HS-27A (cell line): Measurements from ENCODE around the gene DKKL1.

Experiments
- DNase-seq: peaks from one replicate; pipeline ENCODE4 v3.0.0-alpha.2; 2012; ENCODE audit warnings: low read depth, missing footprints

DKKL1 gene

GRCh38 chr19:49338023-49338677 lies 25.5 kb upstream of the DKKL1 start:
- DNase-seq: no peak

GRCh38 chr19:49338691-49339300 lies 24.9 kb upstream of the DKKL1 start:
- no peak for DNase-seq

GRCh38 chr19:49339301-49340068 lies 24.2 kb upstream of the DKKL1 start:
- DNase-seq: peak; percentile 95

GRCh38 chr19:49340069-49340864 lies 23.4 kb upstream of the DKKL1 start:
- DNase-seq: peak; percentile 73

- no peak for DNase-seq
Observed at GRCh38 chr19:49340865-49341718, 22.6 kb upstream of the DKKL1 start.

DNA sequence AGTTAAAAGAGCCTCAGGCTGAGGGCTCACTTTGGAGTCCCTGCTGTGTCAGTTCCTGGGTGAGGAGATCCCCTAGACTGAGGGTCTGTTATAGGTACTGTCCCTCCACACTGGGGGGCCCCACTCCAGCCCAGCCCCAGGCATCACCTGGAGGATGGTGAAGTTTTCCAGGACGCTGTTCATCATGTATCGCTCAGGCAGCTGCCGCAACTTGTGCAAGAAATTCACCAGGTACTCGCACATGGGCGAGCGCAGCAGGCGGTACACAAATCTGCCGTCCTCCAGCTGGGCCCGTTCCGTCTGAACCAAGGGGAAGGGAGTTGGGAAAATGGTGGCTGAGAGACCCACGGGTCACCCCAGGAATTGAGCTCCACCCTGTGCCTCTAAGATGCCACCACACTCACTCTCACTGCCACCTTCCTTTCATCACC lies 21.4 kb upstream of the DKKL1 start:
- no peak for DNase-seq

DNA sequence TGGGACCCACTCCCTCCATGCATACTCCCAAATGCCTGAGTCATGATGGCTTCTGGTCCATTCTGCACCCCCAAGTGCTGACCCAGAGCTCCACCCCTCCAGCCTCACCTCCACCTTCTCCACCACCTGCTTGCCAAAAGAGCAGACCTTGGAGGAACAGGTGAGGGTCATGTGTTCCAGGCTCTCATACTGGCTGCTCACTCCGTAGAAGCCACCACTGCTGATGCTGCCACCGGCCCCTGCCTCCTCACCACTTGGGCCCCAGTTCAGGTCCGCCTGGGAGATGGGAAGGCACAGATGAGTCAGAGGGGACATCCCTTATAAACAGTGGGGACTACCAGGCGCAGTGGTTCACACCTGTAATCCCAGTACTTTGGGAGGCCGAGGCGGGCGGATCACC lies 20.6 kb upstream of the DKKL1 start:
- DNase-seq: no peak

DNA sequence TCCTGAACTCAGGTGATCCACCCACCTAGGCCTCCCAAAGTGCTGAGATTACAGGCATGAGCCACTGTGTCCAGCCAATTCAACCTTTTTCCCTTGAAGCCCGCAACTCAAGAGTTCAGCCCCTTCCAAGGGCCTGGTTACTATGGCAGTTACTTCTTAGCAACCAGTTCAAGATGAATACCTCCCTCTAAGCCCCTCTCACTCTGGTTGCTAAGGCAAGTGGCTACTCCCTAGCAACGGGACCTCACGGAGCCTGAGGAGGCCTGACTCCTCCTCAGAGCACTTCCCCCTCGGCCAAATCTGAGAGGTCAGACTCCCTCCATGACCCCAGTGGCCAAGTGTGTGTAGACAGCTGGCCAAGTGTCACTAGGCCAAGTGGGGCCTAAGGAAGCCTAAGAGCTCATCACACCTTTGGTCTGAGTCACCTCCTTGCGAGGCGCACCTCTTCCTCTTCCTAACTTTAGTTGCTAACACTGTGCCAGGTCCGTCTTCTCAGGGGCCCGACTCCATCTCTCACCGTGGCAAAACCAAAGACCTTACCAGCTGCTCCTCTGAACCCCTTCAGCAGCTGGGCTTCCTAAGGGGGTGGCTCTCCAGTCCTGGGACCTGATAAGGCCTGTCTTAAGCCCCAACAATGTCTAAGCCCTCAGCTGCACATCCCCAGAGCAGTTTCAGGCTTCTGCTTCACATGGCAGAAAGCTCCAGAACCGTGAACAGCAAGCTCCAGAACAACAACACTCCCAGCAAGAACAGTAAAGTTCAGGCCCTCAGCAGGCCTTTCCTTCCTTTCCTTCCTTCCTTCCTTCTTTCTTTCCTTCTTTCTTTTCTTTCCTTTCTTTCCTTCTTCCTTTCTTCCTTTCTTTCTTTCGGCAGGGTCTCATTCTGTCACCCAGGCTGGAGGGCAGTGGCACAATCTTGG lies 18.9 kb upstream of the DKKL1 start:
- no peak for DNase-seq

- DNase-seq: no peak
Observed at GRCh38 chr19:49347191-49347590, 16.5 kb upstream of the DKKL1 start.

DNA sequence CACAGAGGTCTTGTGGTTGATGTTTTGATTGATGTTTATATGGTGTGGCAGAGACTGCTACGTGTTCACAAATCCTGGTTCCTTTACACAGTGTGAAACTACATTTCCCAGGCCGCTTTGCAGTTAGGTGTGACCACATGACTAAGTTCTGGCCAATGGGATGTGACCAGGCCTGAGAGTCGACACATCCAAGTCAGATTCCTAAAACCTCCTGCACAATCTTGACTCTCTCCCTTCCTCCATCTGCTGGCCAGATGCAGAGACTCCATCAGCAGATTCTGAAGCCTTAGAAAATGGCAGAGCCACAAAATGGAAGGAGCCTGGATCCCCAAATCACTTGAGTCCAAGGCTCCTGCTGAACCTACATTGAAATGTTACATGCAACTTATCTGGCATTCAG lies 15.8 kb upstream of the DKKL1 start:
- no peak for DNase-seq

GRCh38 chr19:49348305-49349189 lies 15.1 kb upstream of the DKKL1 start:
- DNase-seq: no peak

GRCh38 chr19:49349567-49349966 lies 14.1 kb upstream of the DKKL1 start:
- DNase-seq: no peak

DNA sequence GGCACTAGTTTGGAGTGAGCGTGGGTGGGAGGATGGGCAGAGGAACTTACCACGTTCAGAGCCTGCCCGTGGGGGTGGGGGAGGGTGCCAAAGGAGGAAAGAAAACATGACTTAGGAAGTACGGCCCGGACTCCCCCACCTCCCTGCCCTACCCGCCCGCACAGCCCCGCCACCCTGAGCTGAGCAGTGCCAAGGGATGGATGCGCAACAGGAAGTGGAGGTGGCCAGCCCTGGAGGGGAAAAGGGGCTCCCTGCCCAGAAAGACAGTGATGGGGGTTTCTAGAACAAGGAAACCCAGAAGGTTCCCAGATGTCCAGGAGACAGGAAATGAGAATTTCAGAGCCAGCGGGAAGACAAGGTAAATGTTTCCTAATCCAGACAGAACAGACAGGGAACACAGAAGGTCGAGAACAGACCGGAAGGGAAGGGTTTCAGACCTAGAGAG lies 7.7 kb upstream of the DKKL1 start:
- DNase-seq: no peak

DNA sequence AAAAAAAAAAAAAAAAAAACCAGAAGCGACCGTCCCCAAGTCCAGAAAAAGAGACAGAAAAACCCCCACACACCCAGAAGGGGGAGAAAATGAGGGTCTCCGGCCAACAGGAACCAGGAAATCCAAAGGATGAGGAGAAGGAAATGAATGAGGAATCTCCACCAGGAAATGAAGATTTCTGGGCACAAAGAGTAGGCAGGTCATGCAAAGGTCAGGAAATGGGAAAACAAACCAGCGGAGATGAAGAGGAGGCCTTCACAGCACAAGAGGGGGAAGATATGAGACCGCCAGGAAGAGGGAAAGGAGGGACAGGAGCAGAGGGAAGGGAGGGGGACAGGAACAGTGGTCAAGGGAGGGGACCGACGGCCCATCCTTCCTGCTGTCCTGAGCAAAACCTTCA lies 7.3 kb upstream of the DKKL1 start:
- no peak for DNase-seq

DNA sequence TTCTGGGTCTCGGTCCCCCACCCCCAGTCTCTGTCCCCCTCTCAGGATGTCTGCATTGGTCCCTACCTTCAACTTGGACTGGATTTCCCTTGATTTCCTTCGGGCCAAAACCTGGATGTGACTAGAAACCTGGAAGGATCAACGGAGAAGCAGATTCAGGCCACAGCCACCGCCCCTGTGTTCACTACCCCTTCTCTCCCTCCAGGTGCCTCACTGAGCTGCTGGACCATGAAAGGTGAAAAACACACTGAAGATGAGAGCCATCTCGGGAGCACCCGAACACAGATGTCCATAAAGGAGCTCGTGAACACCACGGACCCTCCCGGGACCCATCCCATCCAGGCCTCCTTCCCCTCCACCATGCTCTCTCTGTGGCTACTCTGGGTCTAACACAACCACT lies 6.5 kb upstream of the DKKL1 start:
- DNase-seq: no peak

- DNase-seq: no peak
Observed at GRCh38 chr19:49359851-49360820, 3.5 kb upstream of the DKKL1 start.

DNA sequence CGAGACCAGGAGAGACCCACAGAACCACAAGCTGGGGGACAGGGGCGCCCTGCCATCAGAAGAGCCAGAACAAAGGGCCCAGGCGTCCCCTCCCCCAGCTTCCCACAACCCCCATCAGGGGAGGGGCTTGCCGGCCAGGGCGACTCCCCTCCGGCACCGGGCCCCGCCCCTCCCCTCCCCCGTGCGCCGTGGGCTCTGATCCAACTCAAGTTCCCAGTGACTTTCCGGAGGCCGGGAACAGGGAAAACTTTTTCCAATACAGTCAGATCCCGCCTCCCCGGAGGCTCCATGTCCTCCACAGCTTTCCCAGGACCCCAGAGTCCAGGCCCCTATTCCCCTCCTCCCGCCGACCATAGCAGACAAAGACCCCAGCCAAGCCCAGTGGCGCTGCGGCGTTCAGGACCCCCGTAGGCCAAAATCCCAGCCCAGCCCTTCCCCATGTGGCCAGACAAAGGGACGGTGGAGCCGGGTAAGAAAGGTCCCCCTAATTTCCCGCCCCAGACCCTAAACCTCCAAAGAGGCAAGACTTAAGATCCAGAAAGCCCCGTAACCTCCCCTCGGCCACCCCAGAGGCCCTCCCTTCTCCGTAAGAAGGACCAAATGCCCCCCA lies 2.1 kb upstream of the DKKL1 start:
- DNase-seq: peak; percentile 63
